ENCODE data around the gene GYS2. TPM values are rescaled to one million over a fixed set of nuclear protein-coding genes. Genes with fewer than 3 reads are reported as not detected.
"Not testable (repeated sequence)": the region's sequence is repeated elsewhere in the genome, so short reads cannot be mapped to it uniquely, and the experiment has no call there.

GYS2 gene
- total RNA-seq, 4 donors from 2014 or later = 0.22 to 0.39 TPM; not detected in 2

- DNase-seq (ENCODE audit: low spot score in 2 of 2) = no peak
- Histone ChIP-seq H3K9me3 (no peaks in the 10 kb centered on the region), H3K36me3 (peaks cover 0 to 92% (median 0%) of the 10 kb centered on the region in 3 donors), H3K4me3 (no peak overlapping the region), H3K4me1 (peaks cover 0 to 4% (median 0%) of the 10 kb centered on the region in 4 donors), H3K27ac (no peak overlapping the region), H3K27me3 (no peaks in the 10 kb centered on the region)
- TF ChIP-seq, protein P1, sequence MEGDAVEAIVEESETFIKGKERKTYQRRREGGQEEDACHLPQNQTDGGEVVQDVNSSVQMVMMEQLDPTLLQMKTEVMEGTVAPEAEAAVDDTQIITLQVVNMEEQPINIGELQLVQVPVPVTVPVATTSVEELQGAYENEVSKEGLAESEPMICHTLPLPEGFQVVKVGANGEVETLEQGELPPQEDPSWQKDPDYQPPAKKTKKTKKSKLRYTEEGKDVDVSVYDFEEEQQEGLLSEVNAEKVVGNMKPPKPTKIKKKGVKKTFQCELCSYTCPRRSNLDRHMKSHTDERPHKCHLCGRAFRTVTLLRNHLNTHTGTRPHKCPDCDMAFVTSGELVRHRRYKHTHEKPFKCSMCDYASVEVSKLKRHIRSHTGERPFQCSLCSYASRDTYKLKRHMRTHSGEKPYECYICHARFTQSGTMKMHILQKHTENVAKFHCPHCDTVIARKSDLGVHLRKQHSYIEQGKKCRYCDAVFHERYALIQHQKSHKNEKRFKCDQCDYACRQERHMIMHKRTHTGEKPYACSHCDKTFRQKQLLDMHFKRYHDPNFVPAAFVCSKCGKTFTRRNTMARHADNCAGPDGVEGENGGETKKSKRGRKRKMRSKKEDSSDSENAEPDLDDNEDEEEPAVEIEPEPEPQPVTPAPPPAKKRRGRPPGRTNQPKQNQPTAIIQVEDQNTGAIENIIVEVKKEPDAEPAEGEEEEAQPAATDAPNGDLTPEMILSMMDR (IDR thresholded peaks at IDR 0.05) = no peak
- TF ChIP-seq EP300 (IDR thresholded peaks at IDR 0.05) (no peak), POLR2A (IDR thresholded peaks at IDR 0.05) (no peak)
These were observed 42.5 kb upstream of the GYS2 start for GRCh38 chr12:21647179-21647578.

- H3K27ac ChIP-seq; H3K4me3 ChIP-seq; H3K4me1 ChIP-seq; H3K9me3 ChIP-seq; DNase-seq (ENCODE audit: low spot score in 2 of 2); H3K27me3 ChIP-seq: not testable (repeated sequence)
- WGBS, 2 donors = 47 to 52% methylated on average over 7 of the region's 7 CpGs
- peaks cover 0 to 91% (median 0%) of the 10 kb centered on the region in 3 donors for H3K36me3 ChIP-seq
These were observed 40.4 kb upstream of the GYS2 start for GRCh38 chr12:21645041-21645500.

DNA sequence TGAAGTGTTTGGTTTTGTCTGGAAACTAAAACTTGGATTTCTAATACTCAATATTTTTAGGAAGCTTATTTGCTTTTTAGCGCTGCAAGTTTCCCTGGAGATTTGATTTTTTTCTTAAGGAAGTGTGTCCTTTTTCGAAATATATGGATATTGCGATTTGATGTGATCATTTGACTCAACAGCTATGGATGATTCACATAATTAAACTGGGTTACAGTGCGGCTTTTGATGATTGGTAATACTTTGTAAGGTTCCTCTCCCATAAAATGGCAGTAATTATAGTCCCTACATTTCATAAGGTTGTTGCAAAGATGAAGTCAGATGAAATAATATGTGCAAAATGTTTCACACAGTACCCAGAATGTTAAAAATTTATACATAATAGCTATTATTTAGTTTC is 39.9 kb upstream of the GYS2 start:
- H3K27me3 ChIP-seq = no peaks in the 10 kb centered on the region
- H3K36me3 ChIP-seq = peaks cover 0 to 86% (median 0%) of the 10 kb centered on the region in 3 donors
- WGBS, 2 donors = 87 to 91% methylated on average over 4 of the region's 4 CpGs
- no peaks in the 10 kb centered on the region for H3K9me3 ChIP-seq
- TF ChIP-seq EP300 (IDR thresholded peaks at IDR 0.05) = no peak
- no peak for TF ChIP-seq POLR2A (IDR thresholded peaks at IDR 0.05)
- TF ChIP-seq, protein P1 (IDR thresholded peaks at IDR 0.05) = no peak
- H3K4me3 ChIP-seq = no peak overlapping the region
- no peak overlapping the region for H3K27ac ChIP-seq
- peaks cover 0 to 4% (median 0%) of the 10 kb centered on the region in 4 donors for H3K4me1 ChIP-seq
- DNase-seq (ENCODE audit: low spot score in 2 of 2) = no peak

GRCh38 chr12:21643758-21644157 is 39.1 kb upstream of the GYS2 start:
- 79 to 81% methylated on average over 3 of the region's 3 CpGs for WGBS, 2 donors
- Histone ChIP-seq H3K27ac (no peak overlapping the region), H3K4me3 (no peak overlapping the region), H3K9me3 (no peaks in the 10 kb centered on the region), H3K36me3 (peaks cover 0 to 79% (median 0%) of the 10 kb centered on the region in 3 donors), H3K4me1 (peaks cover 0 to 6% (median 0%) of the 10 kb centered on the region in 4 donors), H3K27me3 (no peaks in the 10 kb centered on the region)
- TF ChIP-seq EP300 (IDR thresholded peaks at IDR 0.05) = no peak
- TF ChIP-seq POLR2A (IDR thresholded peaks at IDR 0.05) = no peak
- TF ChIP-seq, protein P1 (IDR thresholded peaks at IDR 0.05) = no peak
- DNase-seq (ENCODE audit: low spot score in 2 of 2) = no peak

GRCh38 chr12:21642707-21643389 is 38.2 kb upstream of the GYS2 start:
- Histone ChIP-seq H3K9me3 (no peaks in the 10 kb centered on the region), H3K4me1 (peaks cover 0 to 10% (median 0%) of the 10 kb centered on the region in 4 donors), H3K36me3 (peaks cover 0 to 81% (median 0%) of the 10 kb centered on the region in 3 donors), H3K4me3 (no peak overlapping the region), H3K27me3 (no peaks in the 10 kb centered on the region), H3K27ac (no peak overlapping the region)
- TF ChIP-seq, protein P1 (IDR thresholded peaks at IDR 0.05) = no peak
- no peak for TF ChIP-seq EP300 (IDR thresholded peaks at IDR 0.05)
- TF ChIP-seq POLR2A (IDR thresholded peaks at IDR 0.05) = no peak
- WGBS, 2 donors = 67 to 68% methylated on average over 1 of the region's 1 CpG
- no peak for DNase-seq (ENCODE audit: low spot score in 2 of 2)

All from tibial nerve (tissue), 4 donors.